ENCODE measurements around the gene KLHL25.

KLHL25 gene

DNA sequence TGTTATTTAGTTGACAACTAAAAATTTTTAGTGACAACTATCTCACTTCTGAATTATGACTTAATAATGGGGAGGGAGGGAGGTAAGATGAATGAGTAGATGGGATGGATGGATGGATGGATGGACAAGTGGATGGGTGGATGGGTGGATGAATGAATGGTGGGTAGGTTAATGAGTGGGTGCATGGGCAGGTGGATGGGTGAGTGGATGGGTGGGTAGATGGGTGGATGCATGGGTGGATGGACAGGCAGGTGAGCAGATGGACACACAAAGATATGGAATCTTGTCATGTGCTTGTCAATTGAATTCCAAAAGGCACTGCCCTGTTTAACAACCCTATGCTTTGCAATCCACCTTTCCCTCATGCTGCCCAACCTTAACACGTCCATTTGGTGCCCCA, 41.5 kb downstream of the KLHL25 start:
- no peak overlapping the region for H2AFZ ChIP-seq
- no peak overlapping the region for H3K4me3 ChIP-seq (ENCODE audit: low read depth, low read length)
- H3K27me3 ChIP-seq (ENCODE audit: control insufficient read depth, insufficient read depth, low read length) = no peaks in the 10 kb centered on the region
- H3K36me3 ChIP-seq (ENCODE audit: control insufficient read depth, insufficient read depth, low read length) = no peaks in the 10 kb centered on the region
- H3K4me2 ChIP-seq (ENCODE audit: low read length) = no peak overlapping the region
- H3K9ac ChIP-seq = no peak overlapping the region
- H3K79me2 ChIP-seq = no peaks in the 10 kb centered on the region
- H3K9me3 ChIP-seq (ENCODE audit: control insufficient read depth, low read length) = no peaks in the 10 kb centered on the region
- H3K4me1 ChIP-seq = no peaks in the 10 kb centered on the region
- H3K27ac ChIP-seq = no peak overlapping the region
- TF ChIP-seq, protein P1, sequence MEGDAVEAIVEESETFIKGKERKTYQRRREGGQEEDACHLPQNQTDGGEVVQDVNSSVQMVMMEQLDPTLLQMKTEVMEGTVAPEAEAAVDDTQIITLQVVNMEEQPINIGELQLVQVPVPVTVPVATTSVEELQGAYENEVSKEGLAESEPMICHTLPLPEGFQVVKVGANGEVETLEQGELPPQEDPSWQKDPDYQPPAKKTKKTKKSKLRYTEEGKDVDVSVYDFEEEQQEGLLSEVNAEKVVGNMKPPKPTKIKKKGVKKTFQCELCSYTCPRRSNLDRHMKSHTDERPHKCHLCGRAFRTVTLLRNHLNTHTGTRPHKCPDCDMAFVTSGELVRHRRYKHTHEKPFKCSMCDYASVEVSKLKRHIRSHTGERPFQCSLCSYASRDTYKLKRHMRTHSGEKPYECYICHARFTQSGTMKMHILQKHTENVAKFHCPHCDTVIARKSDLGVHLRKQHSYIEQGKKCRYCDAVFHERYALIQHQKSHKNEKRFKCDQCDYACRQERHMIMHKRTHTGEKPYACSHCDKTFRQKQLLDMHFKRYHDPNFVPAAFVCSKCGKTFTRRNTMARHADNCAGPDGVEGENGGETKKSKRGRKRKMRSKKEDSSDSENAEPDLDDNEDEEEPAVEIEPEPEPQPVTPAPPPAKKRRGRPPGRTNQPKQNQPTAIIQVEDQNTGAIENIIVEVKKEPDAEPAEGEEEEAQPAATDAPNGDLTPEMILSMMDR (IDR thresholded peaks at IDR 0.05) = no peak

DNA sequence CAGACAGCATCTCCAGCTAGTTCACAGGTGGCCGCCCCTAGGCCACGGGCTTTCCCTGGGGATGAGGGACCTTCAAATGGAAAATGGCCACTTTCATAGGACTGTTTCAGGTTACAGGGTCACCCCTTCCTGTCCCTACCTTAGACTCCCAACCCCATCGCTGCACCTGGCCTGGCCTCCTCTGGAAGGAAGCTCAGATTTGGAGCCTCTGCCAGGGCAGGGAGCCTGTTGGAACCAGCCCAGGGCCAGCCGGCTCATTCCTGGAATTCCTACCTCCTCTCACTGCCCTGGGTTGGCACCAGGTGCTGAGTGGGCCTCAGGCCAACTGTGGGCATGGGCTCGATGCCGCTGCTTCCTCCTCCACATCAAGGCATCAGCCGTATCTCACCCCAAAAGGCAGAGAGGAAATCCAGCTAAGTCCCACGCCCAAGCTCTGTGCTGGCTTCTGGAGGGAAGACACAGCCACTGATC, 42.2 kb downstream of the KLHL25 start:
- TF ChIP-seq, protein P1 (IDR thresholded peaks at IDR 0.05) = no peak
- no peak overlapping the region for H3K4me2 ChIP-seq (ENCODE audit: low read length)
- no peaks in the 10 kb centered on the region for H3K4me1 ChIP-seq
- no peak overlapping the region for H3K4me3 ChIP-seq (ENCODE audit: low read depth, low read length)
- no peaks in the 10 kb centered on the region for H3K79me2 ChIP-seq
- no peaks in the 10 kb centered on the region for H3K9me3 ChIP-seq (ENCODE audit: control insufficient read depth, low read length)
- H3K27ac ChIP-seq = no peak overlapping the region
- H3K27me3 ChIP-seq (ENCODE audit: control insufficient read depth, insufficient read depth, low read length) = no peaks in the 10 kb centered on the region
- H3K36me3 ChIP-seq (ENCODE audit: control insufficient read depth, insufficient read depth, low read length) = no peaks in the 10 kb centered on the region
- H2AFZ ChIP-seq = no peak overlapping the region
- no peak overlapping the region for H3K9ac ChIP-seq

GRCh38 chr15:85752124-85752475, 42.6 kb downstream of the KLHL25 start:
- H3K27me3 ChIP-seq (ENCODE audit: control insufficient read depth, insufficient read depth, low read length) = no peaks in the 10 kb centered on the region
- H3K4me3 ChIP-seq (ENCODE audit: low read depth, low read length) = no peak overlapping the region
- no peaks in the 10 kb centered on the region for H3K4me1 ChIP-seq
- no peaks in the 10 kb centered on the region for H3K36me3 ChIP-seq (ENCODE audit: control insufficient read depth, insufficient read depth, low read length)
- H3K4me2 ChIP-seq (ENCODE audit: low read length) = no peak overlapping the region
- TF ChIP-seq, protein P1 (IDR thresholded peaks at IDR 0.05) = no peak
- no peaks in the 10 kb centered on the region for H3K9me3 ChIP-seq (ENCODE audit: control insufficient read depth, low read length)
- H2AFZ ChIP-seq = no peak overlapping the region
- H3K27ac ChIP-seq = no peak overlapping the region
- no peaks in the 10 kb centered on the region for H3K79me2 ChIP-seq
- H3K9ac ChIP-seq = no peak overlapping the region

- no peaks in the 10 kb centered on the region for H3K79me2 ChIP-seq
- no peak overlapping the region for H2AFZ ChIP-seq
- H3K27me3 ChIP-seq (ENCODE audit: control insufficient read depth, insufficient read depth, low read length) = no peaks in the 10 kb centered on the region
- H3K9ac ChIP-seq = no peak overlapping the region
- H3K4me3 ChIP-seq (ENCODE audit: low read depth, low read length) = no peak overlapping the region
- H3K4me1 ChIP-seq = no peaks in the 10 kb centered on the region
- H3K9me3 ChIP-seq (ENCODE audit: control insufficient read depth, low read length) = no peaks in the 10 kb centered on the region
- H3K4me2 ChIP-seq (ENCODE audit: low read length) = no peak overlapping the region
- H3K27ac ChIP-seq = no peak overlapping the region
- no peaks in the 10 kb centered on the region for H3K36me3 ChIP-seq (ENCODE audit: control insufficient read depth, insufficient read depth, low read length)
- TF ChIP-seq, protein P1 (IDR thresholded peaks at IDR 0.05) = no peak
These were observed 43.2 kb downstream of the KLHL25 start for GRCh38 chr15:85751291-85752123.
